Mucosa of gallbladder (tissue), 1 donor: ENCODE measurements around the gene MEMO1. TPM values are rescaled to one million over a fixed set of nuclear protein-coding genes. Genes with fewer than 3 reads are reported as not detected.
"Not testable (repeated sequence)": the region's sequence is repeated elsewhere in the genome, so short reads cannot be mapped to it uniquely, and the experiment has no call there.

Experiments
- DNase-seq: peaks from one replicate; pipeline ENCODE4 v3.0.0-alpha.2; 2020; ENCODE audit warnings: low spot score
- total RNA-seq: library from RNA; stranded (reverse); gene quantifications from one replicate; pipeline ENCODE4 v1.2.1, GENCODE V29; 2021
- donor health status: DM: no; HTN: no; CAD: no.

MEMO1 gene
- total RNA-seq, 1 donor from 2014 or later, result 31.5 TPM

DNA sequence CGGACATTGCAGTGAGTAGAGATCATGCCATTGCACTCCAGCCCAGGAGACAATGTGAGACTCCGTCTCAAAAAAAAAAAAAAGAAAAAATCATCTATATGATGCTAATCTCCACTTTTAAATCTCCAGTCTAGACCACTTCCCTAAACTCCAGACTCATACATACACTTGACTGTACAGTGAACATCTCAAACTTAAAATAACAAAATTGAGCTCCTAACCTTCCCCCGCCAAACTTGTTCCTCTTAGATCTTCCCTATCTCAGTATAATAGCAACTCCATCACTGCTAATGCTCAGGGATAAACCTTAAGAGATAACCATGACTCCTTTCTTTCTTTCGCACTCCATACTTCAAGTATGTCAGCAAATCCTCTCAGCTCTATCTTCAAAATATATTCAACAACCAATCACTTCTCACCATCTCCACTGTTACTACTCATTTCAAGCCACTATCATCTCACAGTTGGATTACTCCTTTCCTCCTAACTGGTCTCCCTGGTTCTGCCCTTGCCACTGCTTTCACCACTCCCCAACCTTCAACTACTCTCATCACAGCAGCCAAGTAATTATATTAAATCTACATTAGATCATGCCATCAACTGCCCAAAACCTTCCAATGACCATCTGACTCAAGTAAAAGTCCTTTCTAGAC is 12.0 kb downstream of the MEMO1 start:
- DNase-seq, result no peak

DNA sequence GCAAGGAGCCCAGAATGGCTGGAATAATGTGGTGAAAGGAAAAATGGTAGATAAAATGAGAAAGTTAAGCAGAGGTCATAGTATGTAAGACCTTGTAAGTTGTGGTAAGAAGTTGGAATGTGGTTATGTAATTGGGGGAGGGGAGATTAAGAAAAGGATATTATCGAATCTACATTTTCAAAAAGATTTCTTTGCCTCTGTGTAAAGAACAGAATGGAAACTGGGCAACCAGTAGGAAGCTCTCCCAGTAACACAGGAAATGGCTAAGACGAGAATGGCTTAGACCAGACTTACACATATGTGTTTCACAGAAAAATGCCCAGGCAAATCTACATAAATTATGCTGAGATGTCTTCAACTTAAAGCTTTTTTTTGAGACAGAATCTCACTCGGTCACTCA is 13.2 kb downstream of the MEMO1 start:
- DNase-seq, result no peak

DNA sequence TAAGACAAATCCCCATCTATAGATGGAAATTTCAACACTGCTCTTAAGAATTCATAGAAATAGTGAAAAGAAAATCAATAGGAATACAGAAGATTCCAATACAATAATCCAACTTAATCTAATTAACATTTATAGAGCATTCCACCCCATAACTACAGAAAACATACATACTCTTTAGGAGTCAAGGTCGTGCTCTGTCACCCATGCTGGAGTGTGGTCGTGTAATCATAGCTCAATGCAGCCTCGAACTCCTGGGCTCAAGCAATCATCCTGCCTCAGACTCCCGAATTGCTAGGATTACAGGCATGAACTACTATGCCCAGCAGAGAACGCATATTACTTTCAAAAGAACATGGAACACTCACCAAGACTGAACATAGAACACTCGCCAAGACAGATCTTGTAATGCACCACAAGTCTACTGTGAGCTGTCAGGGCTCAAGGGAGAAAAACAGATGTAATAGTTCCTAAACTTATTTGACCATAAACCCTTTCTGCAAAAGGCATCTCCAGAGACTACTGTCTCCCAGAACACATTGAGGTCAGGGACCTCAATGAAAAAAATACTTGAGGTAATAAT is 14.1 kb downstream of the MEMO1 start:
- no peak for DNase-seq

DNA sequence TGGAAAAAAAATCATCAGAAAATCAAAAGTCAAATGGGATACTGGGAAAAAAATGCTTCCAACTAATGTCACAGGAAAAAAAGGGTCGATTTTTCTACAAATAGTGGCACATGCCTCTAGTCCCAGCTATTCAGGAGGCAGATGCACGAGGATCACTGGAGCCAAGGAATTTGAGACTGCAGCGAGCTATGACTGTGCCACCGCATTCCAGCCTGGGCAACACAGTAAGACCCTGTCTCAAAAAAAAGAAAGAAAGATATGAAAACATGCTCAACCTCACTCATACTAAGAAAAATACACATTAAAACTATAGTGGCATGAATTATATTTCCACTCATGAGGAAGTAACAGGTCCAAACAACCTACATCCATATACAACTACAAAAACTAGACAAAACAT is 17.9 kb downstream of the MEMO1 start:
- no peak for DNase-seq

DNA sequence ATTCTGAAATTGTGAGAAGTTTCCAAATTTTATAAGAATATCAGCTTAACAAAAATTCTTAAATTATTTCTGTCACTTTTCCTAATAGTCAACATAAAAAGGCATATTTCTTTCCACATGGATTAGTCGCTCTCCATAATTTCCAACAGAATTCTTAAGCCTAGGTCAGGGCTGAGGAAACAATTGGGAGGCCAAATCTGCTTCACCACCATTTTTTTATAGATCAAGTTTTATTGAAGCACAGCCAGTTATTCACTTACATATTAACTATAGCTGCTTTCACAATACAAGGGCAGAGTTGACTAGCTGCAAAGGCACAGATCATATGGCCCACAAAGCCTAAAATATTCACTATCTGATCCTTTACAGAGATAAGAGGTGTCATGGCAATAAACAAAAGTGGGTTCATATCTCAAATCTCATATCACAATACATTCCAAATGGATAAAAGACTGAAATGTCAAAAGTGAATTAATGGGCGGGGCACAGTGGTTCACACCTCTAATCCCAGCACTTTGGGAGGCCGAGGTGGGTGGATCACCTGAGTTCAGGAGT is 18.7 kb downstream of the MEMO1 start:
- DNase-seq, result no peak

DNA sequence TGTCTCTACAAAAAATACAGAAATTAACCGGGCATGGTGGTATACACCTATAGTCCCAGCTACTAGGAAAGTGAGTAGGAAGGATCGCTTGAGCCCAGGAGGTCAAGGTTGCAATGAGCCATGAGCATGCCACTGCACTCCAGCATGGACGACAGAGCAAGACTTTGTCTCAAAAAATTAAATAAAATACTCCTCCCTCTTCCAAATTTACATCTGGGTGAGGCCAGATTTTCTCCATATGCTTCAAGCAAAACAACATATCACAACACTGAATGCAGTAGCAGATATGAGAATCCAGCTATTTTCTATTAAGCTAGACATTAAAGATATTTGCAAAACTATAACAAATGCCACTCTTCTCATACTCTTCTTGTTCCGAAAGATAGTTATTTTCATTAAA is 20.9 kb downstream of the MEMO1 start:
- no peak for DNase-seq

DNA sequence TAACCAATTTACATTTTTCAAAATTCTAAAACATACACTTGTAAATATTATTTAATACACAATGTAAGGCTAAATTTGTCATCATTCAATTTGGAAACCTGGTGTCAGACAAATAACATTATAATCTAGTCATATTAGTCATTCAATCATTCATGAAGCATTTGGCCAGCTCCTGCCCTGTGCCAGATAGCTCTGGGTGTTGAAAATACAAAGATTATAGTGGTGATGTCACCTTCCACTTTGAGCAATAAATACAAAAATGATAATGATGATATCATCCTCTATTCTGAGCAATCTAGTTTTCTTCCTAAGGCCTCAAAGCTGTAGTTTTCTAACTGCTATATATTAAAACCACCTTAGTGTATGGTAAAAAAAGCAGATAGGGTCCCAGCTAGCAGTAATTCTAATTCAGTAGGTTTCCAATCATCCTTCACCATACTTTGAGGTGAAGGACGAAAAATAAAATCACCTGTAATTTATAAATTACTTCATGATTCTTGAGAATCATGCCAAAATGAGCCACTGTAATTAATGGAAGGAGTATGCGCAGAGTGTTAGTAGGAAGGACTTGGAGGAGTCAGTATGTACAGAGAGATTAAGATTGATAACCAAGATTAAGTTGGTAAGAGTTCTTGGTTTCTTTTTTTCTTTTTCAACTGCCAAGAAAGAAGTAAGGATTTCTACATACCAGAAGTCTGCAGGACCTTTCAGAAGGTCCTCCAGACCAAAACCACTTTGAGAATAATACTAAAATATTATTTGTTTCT is 23.2 kb downstream of the MEMO1 start:
- no peak for DNase-seq

DNA sequence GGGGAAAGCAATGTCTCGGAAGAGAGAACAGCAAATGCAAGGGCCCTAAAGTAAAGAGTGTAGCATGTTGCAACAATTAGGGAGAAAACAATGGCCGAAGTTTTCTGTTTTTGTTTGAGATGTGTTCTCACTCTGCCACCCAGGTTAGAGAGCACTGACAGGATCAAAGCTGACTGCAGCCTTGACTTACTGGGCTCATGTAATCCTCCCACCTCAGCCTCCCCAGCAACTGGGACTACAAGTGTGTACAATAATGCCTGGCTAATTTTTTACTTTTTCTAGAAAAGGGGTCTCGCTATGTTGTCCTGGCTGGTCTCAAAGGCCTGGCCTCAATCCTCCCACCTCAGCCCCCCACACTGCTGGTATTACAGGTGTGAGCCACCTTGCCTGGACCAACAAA is 23.9 kb downstream of the MEMO1 start:
- DNase-seq, result no peak

DNA sequence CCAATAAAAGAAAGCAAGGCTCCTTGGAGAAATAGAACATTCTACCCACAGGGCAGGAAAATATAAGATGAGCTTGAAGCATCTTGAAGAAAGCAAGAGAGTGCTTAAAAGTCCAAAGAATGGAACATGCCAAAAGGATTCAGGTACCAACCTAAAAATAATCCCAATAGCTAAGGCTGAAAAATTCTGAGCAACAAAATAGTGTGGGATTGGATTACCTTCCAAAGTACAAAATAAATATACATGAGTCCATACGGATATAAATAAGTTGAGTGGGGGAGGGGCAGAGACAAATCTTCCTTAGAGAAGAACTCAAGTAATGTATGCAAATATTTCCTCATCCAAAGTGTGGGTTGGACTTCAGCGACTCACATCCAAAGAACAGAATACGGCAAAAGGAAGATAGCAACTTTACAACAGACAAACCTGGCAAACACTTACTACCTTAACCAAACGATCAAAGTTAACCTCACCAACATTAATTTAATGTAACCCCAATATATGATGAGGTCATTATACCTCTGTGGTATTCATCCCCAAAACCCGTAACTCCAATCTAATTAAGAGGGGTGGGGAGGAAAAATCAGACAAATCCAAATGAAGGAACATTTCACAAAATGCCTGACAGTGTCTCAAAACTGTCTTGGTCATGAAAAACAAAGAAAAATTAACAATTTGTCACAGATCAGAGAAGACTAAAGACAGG is 26.9 kb downstream of the MEMO1 start:
- no peak for DNase-seq

DNA sequence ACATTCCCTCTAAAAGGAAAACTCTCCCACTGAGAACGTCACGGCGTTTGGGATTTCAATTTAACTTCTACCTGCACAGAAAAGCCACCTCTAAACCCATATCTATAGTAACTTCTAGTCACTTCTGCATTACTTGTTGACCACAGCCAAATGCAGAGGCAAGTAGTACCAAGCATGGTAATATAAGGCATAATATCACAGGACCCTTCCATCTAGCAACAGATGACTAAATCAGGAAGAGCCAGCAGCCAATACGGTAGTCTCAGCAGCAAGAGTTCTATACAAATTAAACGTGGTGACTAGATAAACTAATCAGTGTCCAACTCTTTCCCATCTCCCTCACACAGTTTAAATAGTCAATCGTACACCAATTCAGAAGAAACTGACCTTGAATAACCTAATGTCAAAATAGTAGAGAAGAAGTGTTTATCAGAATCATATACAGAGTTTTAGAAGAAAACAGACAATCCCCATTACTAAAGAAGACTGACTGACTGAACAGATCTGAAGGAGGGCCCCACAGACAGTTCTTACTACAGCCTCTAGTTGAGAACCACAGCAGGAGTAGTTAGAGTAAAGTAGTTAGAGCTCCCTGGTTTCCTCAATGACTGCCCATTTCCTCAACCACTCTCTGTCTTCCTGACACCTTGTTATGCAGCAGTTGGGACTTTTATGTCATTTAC is 30.0 kb downstream of the MEMO1 start:
- DNase-seq, result no peak

DNA sequence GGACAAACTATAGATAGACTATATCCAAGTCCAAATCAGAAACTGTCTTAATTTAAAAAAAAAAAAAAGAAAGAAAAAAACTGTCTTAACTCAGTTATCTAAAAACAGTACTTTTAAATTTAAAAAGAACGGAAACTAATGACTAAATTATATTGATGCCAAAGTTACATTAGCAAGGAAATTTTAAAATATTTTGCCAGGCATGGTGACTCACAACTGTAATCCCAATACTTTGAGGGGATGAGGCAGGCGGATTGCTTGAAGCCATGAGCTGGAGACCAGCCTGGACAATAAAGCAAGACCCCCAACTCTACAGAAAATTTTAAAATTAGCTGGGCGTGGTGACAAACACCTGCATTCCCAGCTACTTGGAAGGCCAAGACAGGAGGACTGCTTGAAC is 30.9 kb downstream of the MEMO1 start:
- DNase-seq, result no peak

DNA sequence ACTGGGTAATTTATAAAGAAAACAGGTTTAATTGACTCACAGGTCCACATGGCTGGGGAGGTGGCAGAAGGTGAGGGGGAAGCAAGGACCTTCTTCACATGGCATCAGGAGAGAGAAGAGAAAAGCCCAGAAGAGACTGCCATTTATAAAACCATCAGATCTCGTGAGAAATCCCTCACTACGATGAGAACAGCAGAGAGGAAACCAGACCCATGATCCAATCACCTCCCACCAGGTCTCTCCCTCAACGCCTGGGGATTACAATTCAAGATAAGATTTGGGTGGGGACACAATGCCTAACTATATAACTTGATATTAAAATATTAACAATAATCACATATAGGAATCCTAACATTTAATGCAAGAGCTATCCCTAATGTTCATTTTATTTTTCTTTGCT is 31.8 kb downstream of the MEMO1 start:
- DNase-seq, result no peak

DNA sequence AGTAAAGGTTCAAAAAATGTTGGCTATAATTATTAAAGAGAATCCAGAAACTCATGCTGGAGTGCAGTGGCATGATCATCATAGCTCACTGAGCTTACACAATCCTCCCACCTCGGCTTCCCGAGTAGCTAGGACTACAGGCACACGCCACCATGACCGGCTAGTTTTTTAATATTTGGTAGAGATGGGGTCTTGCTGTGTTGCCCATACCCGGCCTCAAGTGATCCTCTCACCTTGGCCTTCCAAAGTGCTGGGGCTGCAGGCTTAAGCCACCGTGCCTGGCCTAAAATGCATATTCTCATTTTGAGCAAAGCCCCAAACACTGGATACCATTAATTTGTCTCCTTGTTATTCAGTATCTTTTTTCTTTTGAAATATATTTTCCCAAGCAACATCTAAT is 32.4 kb downstream of the MEMO1 start:
- no peak for DNase-seq

DNA sequence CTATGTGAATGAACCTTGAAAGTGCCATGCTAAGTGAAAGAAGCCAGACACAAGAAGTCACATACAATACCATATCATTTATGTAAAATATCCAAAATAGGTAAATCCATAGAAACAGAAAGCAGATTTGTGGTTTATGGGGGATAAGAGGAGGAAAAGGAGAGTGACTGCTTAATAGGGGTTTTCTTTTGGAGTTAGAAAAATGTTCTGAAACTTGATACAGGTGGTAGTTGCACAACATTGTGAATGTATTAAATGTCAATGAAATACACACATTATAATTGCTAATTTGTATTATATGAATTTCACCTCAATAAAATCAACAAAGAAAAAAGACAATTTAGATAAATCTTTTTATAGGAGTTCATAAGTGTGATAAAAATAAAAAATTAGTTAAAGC is 37.1 kb downstream of the MEMO1 start:
- DNase-seq, result no peak

DNA sequence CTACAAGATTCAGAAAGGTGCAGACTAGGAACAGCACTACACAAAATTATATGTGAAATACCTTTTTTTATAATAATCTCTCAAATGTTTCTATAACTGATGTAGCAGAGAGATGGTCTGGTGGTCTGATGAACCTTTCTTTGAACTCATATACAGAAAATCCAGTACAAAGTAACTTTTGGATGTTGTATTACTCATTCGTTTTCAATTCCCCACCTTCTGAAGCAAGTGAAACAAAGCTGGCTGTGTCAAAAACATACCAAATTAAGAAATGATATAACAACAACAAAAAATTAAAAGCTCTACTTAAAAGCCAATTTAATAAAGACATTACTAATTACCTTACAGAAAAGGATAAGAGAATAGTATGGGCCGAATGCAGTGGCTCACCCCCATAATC is 38.7 kb downstream of the MEMO1 start:
- DNase-seq, result no peak

DNA sequence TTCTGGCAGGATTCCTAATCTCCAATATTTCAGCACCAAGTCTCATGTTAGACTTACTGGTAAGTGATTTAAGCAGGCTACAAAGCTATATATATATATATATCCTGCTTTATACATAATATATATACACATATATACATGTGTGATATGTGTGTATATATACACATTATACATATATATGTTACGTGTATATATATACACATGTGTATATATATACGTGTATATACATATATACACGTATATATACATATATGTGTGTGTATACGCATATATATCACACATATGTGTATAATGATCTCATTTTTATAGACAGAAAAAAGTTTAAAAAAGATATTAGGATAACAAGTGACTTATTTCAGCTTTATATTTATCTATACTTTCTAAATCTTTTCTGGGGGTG is 41.6 kb downstream of the MEMO1 start:
- no peak for DNase-seq

DNA sequence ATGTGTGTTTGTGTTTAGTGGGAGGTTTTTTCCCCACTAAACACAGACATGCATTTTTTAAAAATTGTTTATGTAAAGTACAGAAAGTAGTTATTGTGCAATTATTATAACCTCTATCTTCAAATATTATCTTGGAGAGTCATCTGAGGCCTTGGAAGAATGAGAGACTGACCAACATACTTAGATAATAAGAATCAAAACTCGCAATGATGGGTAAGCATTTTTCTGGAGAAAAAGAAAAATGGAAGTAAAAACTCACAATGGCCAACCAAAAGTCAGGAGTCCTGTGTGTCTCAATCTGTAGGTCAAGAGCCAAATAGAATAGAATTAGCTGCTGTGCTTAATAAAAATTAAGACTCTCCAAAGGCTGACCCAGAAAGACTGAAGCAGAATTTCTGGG is 43.0 kb downstream of the MEMO1 start:
- DNase-seq, result no peak

DNA sequence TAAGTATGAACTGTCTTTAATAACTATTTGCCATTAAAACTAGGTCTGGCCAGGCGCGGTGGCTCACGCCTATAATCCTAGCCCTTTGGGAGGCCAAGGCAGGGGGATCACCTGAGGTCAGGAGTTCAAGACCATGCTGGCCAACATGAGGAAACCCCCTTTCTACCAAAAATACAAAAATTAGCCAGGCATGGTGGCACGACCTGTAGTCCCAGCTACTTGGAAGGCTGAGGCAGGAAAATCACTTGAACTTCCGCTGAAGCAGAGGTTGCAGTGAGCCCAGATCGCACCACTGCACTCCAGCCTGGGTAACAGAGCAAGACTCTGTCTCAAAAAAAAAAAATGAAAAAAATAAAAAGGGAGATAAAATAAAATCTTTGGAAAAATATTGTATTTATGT is 44.4 kb downstream of the MEMO1 start:
- DNase-seq, result not testable (repeated sequence)

DNA sequence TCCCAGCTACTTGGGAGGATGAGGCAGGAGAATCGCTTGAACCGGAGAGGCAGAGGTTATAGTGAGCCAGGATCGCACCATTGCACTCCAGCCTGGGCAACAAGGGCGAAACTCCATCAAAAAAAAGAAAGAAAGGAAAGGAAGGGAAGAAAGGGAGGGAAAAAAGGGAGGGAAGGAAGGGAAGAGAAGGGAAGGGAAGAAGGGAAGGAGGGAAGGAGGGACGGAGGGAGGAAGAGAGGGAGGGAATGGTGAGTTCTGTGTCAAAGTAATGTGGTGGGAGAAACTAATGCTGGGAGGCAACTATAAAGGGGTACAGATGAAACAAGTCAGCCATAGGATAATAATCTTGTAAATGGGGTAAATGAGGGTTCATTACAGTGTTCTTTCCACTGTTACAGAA is 45.7 kb downstream of the MEMO1 start:
- no peak for DNase-seq

DNA sequence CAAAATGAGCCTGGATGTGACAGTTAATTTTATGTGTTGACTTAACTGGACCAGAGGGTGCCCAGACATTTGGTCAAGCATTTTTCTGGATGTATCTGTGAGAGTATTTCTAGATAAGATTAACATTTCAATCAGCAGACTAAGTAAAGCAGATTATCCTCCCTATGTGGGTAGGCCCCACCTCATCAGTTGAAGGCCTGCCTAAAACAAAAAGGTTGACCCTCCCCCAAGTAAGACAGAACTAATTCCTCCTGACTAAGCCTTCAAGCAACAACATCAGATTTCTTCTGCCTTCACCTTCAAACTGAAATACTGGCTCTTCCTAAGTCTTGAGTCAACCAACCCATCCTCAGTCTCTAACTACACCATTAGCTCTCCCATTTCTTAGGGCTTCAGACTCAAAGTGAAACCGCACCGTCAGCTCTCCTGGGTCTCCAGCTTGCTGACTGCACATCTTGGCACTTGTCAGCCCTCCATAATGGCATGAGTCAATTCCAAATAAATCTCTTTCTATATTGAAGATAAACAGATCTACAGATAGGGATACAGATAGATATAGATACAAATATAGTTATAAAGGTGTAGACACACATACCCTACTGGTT is 47.9 kb downstream of the MEMO1 start:
- no peak for DNase-seq

DNA sequence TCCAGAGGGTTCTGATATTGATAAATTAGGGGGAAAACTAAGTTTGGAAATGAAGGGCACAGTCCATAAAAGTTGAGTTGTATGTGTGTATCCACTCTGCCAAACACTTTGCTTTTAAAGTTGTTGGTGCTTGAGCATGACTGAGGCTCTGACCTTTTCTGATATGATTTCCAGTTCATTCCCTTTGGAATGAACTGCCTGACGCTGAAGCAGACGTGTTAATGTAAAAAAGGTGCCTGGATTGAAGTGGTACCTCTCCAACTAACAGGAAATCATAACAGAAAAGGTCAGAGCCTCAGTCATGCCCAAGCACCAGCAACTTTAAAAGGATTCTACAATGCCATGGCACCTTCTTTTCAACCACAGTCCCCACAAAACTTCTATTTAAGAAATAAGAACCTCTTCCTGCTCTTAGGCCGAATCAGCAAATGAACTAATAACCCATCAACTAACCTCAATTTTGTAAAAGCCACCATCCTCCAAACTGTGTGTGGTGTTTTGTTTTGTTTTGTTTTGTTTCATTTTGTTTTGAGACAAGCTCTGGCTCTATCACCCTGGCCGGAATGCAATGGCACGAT is 52.6 kb downstream of the MEMO1 start:
- no peak for DNase-seq
